Activated CD8-positive, alpha-beta T cell treated with anti-CD3 and anti-CD28 coated beads for 36 hours (primary cell): ENCODE results near the gene TMEM150A. TPM values are rescaled to one million over a fixed set of nuclear protein-coding genes. Genes with fewer than 3 reads are reported as not detected.

ENCODE experiments used
- ATAC-seq: fragments of 200-7000 bp; cut with Tn5 transposase; one replicate; pipeline ENCODE4 v1.10.0; 2021; ENCODE audit warnings: mild to moderate bottlenecking, moderate library complexity
- CTCF ChIA-PET: fragments of 350-600 bp; sonication (Branson Sonifier 250); formaldehyde crosslinking; loops from one replicate; lab custom pipeline; 2021; ENCODE audit warnings: antibody characterized with exemption; lab: Charles Lee
- POLR2A ChIA-PET: fragments of 350-600 bp; sonication (Branson Sonifier 250); formaldehyde crosslinking; loops from one replicate; lab custom pipeline; 2021; ENCODE audit warnings: antibody characterized with exemption; lab: Charles Lee
- DNase-seq: peaks from one replicate; pipeline ENCODE4 v3.0.0-alpha.2; 2020
- H3K27ac Mint-ChIP-seq: one replicate; pipeline ENCODE4 v1.8.0; 2021; ENCODE audit warnings: mild to moderate bottlenecking, mixed read lengths
- H3K27me3 Mint-ChIP-seq: one replicate; pipeline ENCODE4 v1.8.0; 2021; ENCODE audit warnings: mixed read lengths
- H3K36me3 Mint-ChIP-seq: one replicate; pipeline ENCODE4 v1.8.0; 2021; ENCODE audit warnings: low read depth, mixed read lengths
- H3K4me1 Mint-ChIP-seq: one replicate; pipeline ENCODE4 v1.8.0; 2021; ENCODE audit warnings: low read depth, mixed read lengths
- H3K4me3 Mint-ChIP-seq: one replicate; pipeline ENCODE4 v1.8.0; 2021; ENCODE audit warnings: mild to moderate bottlenecking, moderate library complexity, mixed read lengths
- H3K9me3 Mint-ChIP-seq: one replicate; pipeline ENCODE4 v1.8.0; 2021; ENCODE audit warnings: mixed read lengths
- CTCF ChIP-seq: fragments of 200-600 bp; IDR thresholded peaks from one replicate; pipeline ENCODE4 v1.8.0; 2022; ENCODE audit warnings: antibody characterized with exemption, mild to moderate bottlenecking
- intact Hi-C: fragments of 100-400 bp; cut with micrococcal nuclease; formaldehyde crosslinking; loops from one replicate; pipeline ENCODE4 v1.10.0; 2022
- total RNA-seq, 2 experiments: library from RNA; stranded (reverse); gene quantifications; one replicate each; pipeline ENCODE4 v1.2.3, GENCODE V29; 2021

Gene TMEM150A
- total RNA-seq, 2 experiments from 2014 or later, result 1.0 to 1.2 TPM

- ChIA-PET POLR2A (interaction anchor here (0.5 to 3.3 kb wide), 5 partner anchors 9 to 45 kb away, joined by 3 to 21 read pairs (median 13); partner anchors contain the start of genes MAT2A, RNF181 and TMEM150A), CTCF (interaction anchor here (1.2 to 1.3 kb wide), 2 partner anchors 18 to 54 kb away, joined by 3 to 5 read pairs; partner anchors contain the start of gene TMEM150A)
- ATAC-seq, result peak; percentile 52
- no peak for TF ChIP-seq CTCF
- peak; percentile 62 for DNase-seq
- Mint-ChIP-seq H3K36me3 (peaks cover 22% of the 10 kb centered on the region), H3K27ac (peak overlapping the region; percentile 90), H3K9me3 (no peaks in the 10 kb centered on the region), H3K4me1 (peaks cover 52% of the 10 kb centered on the region), H3K27me3 (no peaks in the 10 kb centered on the region), H3K4me3 (peak overlapping the region; percentile 81)
- intact Hi-C loops, result no loop called here
Observed at GRCh38 chr2:85583667-85584353, 18.7 kb downstream of the TMEM150A start.

GRCh38 chr2:85582492-85582891 is 20.0 kb downstream of the TMEM150A start:
- DNase-seq (no peak), ATAC-seq (no peak)
- ChIA-PET CTCF (no interaction called here), POLR2A (interaction anchor here (1.8 to 3.3 kb wide), 2 partner anchors 13 to 43 kb away, joined by 13 to 21 read pairs; partner anchors contain the start of genes MAT2A and RNF181)
- peaks cover 23% of the 10 kb centered on the region for H3K36me3 Mint-ChIP-seq
- peaks cover 50% of the 10 kb centered on the region for H3K4me1 Mint-ChIP-seq
- H3K9me3 Mint-ChIP-seq, result no peaks in the 10 kb centered on the region
- TF ChIP-seq CTCF, result no peak
- no peak overlapping the region for H3K27ac Mint-ChIP-seq
- no peaks in the 10 kb centered on the region for H3K27me3 Mint-ChIP-seq
- intact Hi-C loops, result no loop called here
- H3K4me3 Mint-ChIP-seq, result no peak overlapping the region

GRCh38 chr2:85580206-85580605 is 22.3 kb downstream of the TMEM150A start:
- Mint-ChIP-seq H3K4me3 (no peak overlapping the region), H3K36me3 (peaks cover 23% of the 10 kb centered on the region), H3K4me1 (peaks cover 41% of the 10 kb centered on the region), H3K9me3 (no peaks in the 10 kb centered on the region), H3K27me3 (no peaks in the 10 kb centered on the region), H3K27ac (no peak overlapping the region)
- DNase-seq, result no peak
- ATAC-seq, result no peak
- no peak for TF ChIP-seq CTCF
- ChIA-PET POLR2A (interaction anchor here (0.8 to 1.8 kb wide), 3 partner anchors 12 to 161 kb away, joined by 3 to 7 read pairs (median 4); partner anchors contain the start of gene RNF181), CTCF (no interaction called here)
- intact Hi-C loops, result no loop called here

GRCh38 chr2:85579266-85579935 is 23.1 kb downstream of the TMEM150A start:
- ATAC-seq (no peak), DNase-seq (no peak)
- Mint-ChIP-seq H3K4me1 (peaks cover 35% of the 10 kb centered on the region), H3K27ac (peak overlapping the region; percentile 90), H3K9me3 (no peaks in the 10 kb centered on the region), H3K27me3 (no peaks in the 10 kb centered on the region), H3K36me3 (peaks cover 23% of the 10 kb centered on the region), H3K4me3 (peak overlapping the region; percentile 96)
- POLR2A ChIA-PET, result interaction anchor here (0.5 to 3.0 kb wide), 11 partner anchors 11 to 225 kb away, joined by 3 to 12 read pairs (median 3); partner anchors contain the start of genes ELMOD3, GGCX, MAT2A and RETSAT
- intact Hi-C loops, result no loop called here
- TF ChIP-seq CTCF, result no peak
- CTCF ChIA-PET, result interaction anchor here (0.7 to 1.3 kb wide), 4 partner anchors 8 to 15 kb away, joined by 3 to 5 read pairs (median 4); partner anchors contain the start of gene RNF181
